Measurements from ENCODE around the gene MROH7.

GRCh38 chr1:54754045-54754444 lies 112.5 kb downstream of the MROH7 start:
- no peak for TF ChIP-seq POLR2A (IDR thresholded peaks at IDR 0.05)
- no peak for TF ChIP-seq POLR2AphosphoS5 (IDR thresholded peaks at IDR 0.05)
